GM18858 (cell line): Measurements from ENCODE around the gene HDAC7.

Experiments used
- ATAC-seq: cut with Tn5 transposase; IDR thresholded peaks from one replicate; pipeline ENCODE4 v1.9.1; 2021; ENCODE audit not compliant: unreplicated experiment

HDAC7 gene

GRCh38 chr12:47735649-47736048, 84.1 kb downstream of the HDAC7 start:
- ATAC-seq, result no peak

- no peak for ATAC-seq
These were observed 84.8 kb downstream of the HDAC7 start for GRCh38 chr12:47734725-47735480.

DNA sequence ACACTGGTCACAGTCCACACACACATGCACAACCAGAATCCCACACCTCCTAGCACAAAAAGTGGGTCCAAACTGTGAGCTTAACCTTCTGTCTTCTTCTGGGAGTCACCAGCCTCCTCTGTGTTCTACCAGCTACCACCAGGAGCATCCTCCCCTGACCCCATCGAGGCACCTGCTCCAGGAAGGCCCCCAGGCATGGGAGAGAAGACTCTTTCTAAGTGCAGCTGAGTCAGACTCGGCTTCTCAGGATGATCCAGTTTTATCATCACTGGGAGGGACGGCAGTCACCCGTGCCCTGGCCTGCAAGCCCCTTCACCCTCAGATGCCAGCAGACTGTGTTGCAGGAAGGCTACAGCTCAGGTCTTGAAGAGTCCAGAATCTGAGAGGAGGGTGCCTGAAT, 86.6 kb downstream of the HDAC7 start:
- ATAC-seq, result no peak
